Mucosa of descending colon (tissue), 3 donors: ENCODE measurements around the gene TTC27. TPM values are rescaled to one million over a fixed set of nuclear protein-coding genes. Genes with fewer than 3 reads are reported as not detected.
"Not testable (repeated sequence)": the region's sequence is repeated elsewhere in the genome, so short reads cannot be mapped to it uniquely, and the experiment has no call there.

ENCODE experiments used
- ATAC-seq: fragments of 200-7000 bp; cut with Tn5 transposase; one replicate; pipeline ENCODE4 v1.9.1; 2020; ENCODE audit warnings: mild to moderate bottlenecking, moderate library complexity
- DNase-seq, 3 donors: peaks; one replicate each; pipeline ENCODE4 v3.0.0-alpha.2; 2020
- H3K36me3 ChIP-seq: fragments of 200-600 bp; one replicate; pipeline ENCODE4 v1.8.0; 2021; ENCODE audit warnings: low read depth, mild to moderate bottlenecking
- H3K4me1 ChIP-seq: fragments of 200-600 bp; one replicate; pipeline ENCODE4 v1.8.0; 2021; ENCODE audit warnings: low read depth, mild to moderate bottlenecking
- H3K4me3 ChIP-seq: fragments of 200-600 bp; one replicate; pipeline ENCODE4 v1.8.0; 2021; ENCODE audit warnings: mild to moderate bottlenecking
- H3K9me3 ChIP-seq: fragments of 200-600 bp; one replicate; pipeline ENCODE4 v1.8.0; 2021; ENCODE audit warnings: mild to moderate bottlenecking
- intact Hi-C, 2 donors: fragments of 100-400 bp; cut with DNase I in 1 of 2; cut with micrococcal nuclease in 1 of 2; formaldehyde crosslinking; loops; one replicate each; pipeline versions ENCODE4 v1.11.0 to v1.11.1; 2022; cut with DNase I, micrococcal nuclease
- microRNA-seq: library from miRNA; unstranded; fragments of <30 nt; microRNA quantifications from one replicate; pipeline ENCODE4, GENCODE V29; 2019
- total RNA-seq, 3 donors: library from RNA; stranded (reverse); fragmentation: NEBNext Ultra II Directional in 2 of 3; extraction: Animal tissue kit (Norgen Biotek cat#: 25700) in 2 of 3; gene quantifications; one replicate each; pipeline versions ENCODE4 v1.2.1 to v1.2.4, GENCODE V29; 2021 to 2023
- TF ChIP-seq, protein P1 (sequence below): fragments of 200-600 bp; IDR thresholded peaks from one replicate; pipeline ENCODE4 v1.8.0; 2022; ENCODE audit warnings: antibody characterized with exemption, mild to moderate bottlenecking
- donor health status: DM: no; HTN: no; CAD: no; lungs with moderate emphysema.
- donor health status: DM: no; HTN: no; CAD: no.
- donor health status: DM: no; HTN: yes; CAD: no.

Gene TTC27
- total RNA-seq, 3 donors from 2014 or later = 10.2 to 13.3 (median 12.4) TPM

DNA sequence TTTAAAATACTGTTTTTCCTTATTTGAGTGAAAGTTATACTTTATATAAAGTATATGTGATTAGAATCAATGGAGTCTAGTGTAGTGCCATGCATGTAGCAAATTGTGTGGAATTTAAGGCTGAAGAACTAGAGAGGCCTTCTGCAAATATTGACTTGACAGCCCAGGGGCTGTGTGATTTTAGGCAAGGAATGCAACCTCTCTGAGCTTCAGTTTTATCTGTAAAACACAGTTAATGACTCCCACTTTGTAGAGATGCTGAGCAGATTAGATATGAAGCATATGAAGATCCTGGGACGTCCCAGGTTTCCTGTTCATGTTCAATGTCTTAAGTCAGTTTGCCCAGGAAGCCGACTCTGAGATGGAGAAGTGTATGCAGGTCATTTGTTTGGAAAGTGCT is 235.5 kb downstream of the TTC27 start:
- no peak overlapping the region for H3K4me3 ChIP-seq
- TF ChIP-seq, protein P1, sequence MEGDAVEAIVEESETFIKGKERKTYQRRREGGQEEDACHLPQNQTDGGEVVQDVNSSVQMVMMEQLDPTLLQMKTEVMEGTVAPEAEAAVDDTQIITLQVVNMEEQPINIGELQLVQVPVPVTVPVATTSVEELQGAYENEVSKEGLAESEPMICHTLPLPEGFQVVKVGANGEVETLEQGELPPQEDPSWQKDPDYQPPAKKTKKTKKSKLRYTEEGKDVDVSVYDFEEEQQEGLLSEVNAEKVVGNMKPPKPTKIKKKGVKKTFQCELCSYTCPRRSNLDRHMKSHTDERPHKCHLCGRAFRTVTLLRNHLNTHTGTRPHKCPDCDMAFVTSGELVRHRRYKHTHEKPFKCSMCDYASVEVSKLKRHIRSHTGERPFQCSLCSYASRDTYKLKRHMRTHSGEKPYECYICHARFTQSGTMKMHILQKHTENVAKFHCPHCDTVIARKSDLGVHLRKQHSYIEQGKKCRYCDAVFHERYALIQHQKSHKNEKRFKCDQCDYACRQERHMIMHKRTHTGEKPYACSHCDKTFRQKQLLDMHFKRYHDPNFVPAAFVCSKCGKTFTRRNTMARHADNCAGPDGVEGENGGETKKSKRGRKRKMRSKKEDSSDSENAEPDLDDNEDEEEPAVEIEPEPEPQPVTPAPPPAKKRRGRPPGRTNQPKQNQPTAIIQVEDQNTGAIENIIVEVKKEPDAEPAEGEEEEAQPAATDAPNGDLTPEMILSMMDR = no peak
- H3K4me1 ChIP-seq = no peaks in the 10 kb centered on the region
- intact Hi-C loops = no loop called here
- ATAC-seq (no peak), DNase-seq (no peak)
- no peaks in the 10 kb centered on the region for H3K36me3 ChIP-seq
- H3K9me3 ChIP-seq = no peaks in the 10 kb centered on the region

DNA sequence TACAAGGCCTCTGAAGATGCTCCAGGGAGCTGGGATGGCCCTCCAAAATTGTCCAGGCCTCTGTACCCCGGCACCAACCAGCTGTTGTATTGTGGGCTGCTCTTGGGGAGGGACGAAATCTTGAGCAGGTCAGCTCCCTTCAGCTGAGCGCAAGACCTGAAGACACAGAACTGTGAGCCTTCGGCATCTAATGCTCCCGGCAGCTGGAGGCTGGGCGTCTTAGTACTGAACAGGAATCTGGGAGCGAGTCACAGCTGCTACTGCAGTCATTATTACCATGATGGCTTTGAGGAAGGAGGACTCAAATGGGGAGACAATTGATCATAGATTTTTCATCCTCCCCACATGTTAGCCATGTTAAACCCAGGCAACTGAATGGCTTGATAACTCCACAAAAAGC is 236.0 kb downstream of the TTC27 start:
- no peaks in the 10 kb centered on the region for H3K36me3 ChIP-seq

DNA sequence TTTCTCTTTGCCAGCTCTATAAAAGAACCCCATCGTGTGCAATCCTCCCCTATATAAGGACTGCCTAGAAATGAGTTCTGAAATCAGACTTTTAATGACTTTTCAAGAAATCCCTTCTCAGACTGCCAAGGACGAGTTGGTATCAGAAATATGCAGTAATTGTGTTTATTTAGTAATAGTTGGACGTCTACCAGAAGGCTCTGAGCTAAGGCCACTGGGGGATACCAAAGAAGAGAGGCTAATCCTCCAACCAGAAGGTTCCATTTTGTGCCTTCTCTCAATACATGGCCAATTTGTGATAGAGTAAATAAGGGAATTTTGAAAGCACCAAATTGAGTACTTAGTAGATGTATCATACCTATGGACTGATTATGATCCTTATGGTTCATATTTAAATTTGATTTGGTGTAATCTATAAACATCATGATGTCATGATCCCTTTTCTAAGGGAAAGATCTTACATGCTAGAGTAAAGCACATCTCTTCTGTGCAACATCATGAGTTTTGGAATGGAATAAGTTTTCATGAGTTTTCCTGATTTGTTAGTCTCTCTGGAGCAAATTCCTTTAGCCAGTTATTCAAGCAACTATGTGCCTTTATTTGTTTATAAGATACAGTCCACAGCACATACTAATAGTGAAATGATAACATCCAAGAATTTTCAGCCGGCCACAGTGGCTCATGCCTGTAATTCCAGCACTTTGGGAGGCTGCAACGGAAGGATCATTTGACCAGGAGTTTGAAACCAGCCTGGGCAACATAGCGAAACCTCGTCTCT is 236.7 kb downstream of the TTC27 start:
- TF ChIP-seq, protein P1 = no peak
- DNase-seq = no peak

More for the DNA sequence above, 236.0 kb downstream of the TTC27 start:
- TF ChIP-seq, protein P1 = no peak
- no peaks in the 10 kb centered on the region for H3K4me1 ChIP-seq
- ATAC-seq (no peak), DNase-seq (no peak)
- intact Hi-C loops = no loop called here
- H3K4me3 ChIP-seq = no peak overlapping the region
- H3K9me3 ChIP-seq = no peaks in the 10 kb centered on the region

DNA sequence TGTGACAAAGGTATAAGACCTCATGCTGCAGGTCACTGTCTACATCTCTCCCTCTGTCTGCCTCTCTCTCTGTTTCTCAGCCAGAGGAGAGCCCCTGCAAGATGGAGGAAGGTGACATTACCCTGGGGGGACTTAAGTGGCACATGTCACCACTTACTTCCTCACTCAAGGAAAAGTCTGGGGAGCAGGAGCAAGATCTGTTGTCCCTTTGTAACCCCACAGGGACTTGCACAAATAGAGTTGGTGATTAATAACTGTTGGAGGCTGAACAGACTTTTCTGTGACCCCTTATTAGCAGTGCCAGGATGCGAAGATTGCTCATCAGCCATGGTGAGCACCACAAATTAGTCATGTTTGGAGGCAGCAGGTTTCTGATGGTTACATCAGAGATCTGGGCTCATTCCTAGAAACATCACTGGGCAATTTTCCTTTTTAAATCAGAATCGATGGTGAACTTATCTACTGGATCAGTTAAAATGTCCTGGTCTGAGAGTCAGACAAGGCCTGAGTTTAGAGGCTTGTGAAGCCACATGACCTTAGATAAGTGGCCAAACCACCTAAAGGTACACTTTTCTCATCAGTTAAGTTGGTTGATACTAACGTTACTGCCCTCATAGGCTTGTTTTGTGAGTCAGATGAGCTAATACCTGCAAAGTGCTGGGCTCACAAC is 237.7 kb downstream of the TTC27 start:
- H3K4me1 ChIP-seq = no peaks in the 10 kb centered on the region
- H3K36me3 ChIP-seq = no peaks in the 10 kb centered on the region
- intact Hi-C loops = no loop called here
- ATAC-seq = no peak
- TF ChIP-seq, protein P1 = no peak
- H3K4me3 ChIP-seq = no peak overlapping the region
- DNase-seq = no peak
- H3K9me3 ChIP-seq = no peaks in the 10 kb centered on the region

More for the DNA sequence above, 236.7 kb downstream of the TTC27 start:
- ATAC-seq = no peak
- Histone ChIP-seq H3K36me3 (no peaks in the 10 kb centered on the region), H3K4me1 (no peaks in the 10 kb centered on the region), H3K9me3 (no peaks in the 10 kb centered on the region), H3K4me3 (no peak overlapping the region)
- intact Hi-C loops = no loop called here

DNA sequence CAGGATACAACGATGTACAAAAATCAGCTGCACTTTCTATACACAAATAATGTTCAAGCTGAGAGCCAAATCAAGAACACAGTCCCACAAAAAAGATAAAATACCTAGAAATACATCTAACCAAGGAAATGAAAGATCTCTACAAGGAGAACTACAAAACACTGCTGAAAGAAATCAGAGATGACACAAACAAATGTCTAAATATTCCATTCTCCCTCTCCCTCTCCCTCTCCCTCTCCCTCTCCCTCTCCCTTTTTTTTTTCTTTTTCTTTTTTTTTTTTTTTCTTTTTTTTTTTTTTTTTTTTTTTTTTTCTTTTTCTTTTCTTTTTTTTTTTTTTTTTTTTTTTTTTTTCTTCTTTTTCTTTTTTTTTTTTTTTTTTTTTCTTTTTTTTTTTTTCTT is 238.6 kb downstream of the TTC27 start:
- ATAC-seq, intact Hi-C loops, H3K4me1 ChIP-seq, H3K9me3 ChIP-seq, DNase-seq, H3K4me3 ChIP-seq, H3K36me3 ChIP-seq: not testable (repeated sequence)

Small RNA genes lying within 50 kb of the gene (microRNA-seq; reads per million reads assigned to microRNA genes)
- 0.93 reads per million for gene MIR4765
